GM12891 (cell line): ENCODE results near the gene SORCS2.

ENCODE experiments used
- POLR2A ChIP-seq: IDR thresholded peaks from 2 replicates; pipeline ENCODE4 v1.6.1; 2011; ENCODE audit warnings: low read depth, low read length, control low read depth
- POLR2AphosphoS5 ChIP-seq: IDR thresholded peaks from 2 replicates; pipeline ENCODE4 v1.6.1; 2011; ENCODE audit warnings: low read depth, low read length, control low read depth

- TF ChIP-seq POLR2A = no peak
- no peak for TF ChIP-seq POLR2AphosphoS5
These were observed 512.7 kb downstream of the SORCS2 start for GRCh38 chr4:7705062-7705461.
